ENCODE results near the gene ARHGEF2. TPM values are rescaled to one million over a fixed set of nuclear protein-coding genes. Genes with fewer than 3 reads are reported as not detected.
"Not testable (repeated sequence)": the region's sequence is repeated elsewhere in the genome, so short reads cannot be mapped to it uniquely, and the experiment has no call there.

Gene ARHGEF2
- total RNA-seq, 1 experiment from 2014 or later = 96.1 TPM

GRCh38 chr1:155934936-155935590 lies 43.3 kb downstream of the ARHGEF2 start:
- in situ Hi-C loops (cut with HindIII; ENCODE audit: low pct_unique_long_range_greater_than_20kb, low sequenced_read_pairs) = no loop called here
- no peak for DNase-seq (ENCODE audit: low read depth, low spot score)

GRCh38 chr1:155934097-155934935 lies 44.0 kb downstream of the ARHGEF2 start, which contains the start of gene KHDC4:
TSS of gene KHDC4 (minus strand) at chr1:155934413. CDS start at chr1:155934373, 40 bp downstream.
- peak; percentile 99 for DNase-seq (ENCODE audit: low read depth, low spot score)
- in situ Hi-C loops (cut with HindIII; ENCODE audit: low pct_unique_long_range_greater_than_20kb, low sequenced_read_pairs) = no loop called here

DNA sequence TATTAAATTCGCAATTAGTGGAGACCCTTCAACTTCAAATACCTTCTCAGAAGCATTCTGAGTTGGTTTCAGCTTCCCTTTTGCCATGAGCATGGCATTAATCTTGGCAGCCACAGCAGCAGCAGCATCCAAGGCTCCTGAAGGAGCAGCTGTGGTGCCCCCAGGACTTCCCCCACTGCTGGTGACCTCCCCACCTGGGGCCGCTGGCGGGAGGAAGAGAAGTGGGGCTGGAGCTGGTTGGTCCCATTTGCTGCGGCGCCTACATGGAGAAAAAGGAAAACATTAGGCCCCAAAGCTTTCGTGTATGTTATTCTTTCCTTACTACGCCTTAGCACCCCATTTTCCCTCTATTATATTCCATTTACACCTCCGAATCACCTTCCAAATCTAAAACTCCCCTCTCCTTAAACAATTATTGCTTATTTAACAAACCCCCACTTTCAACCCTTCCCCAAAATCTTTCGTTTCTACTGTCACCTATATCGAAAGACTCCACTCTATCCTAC lies 44.7 kb downstream of the ARHGEF2 start:
- no peak for DNase-seq (ENCODE audit: low read depth, low spot score)
- in situ Hi-C loops (cut with HindIII; ENCODE audit: low pct_unique_long_range_greater_than_20kb, low sequenced_read_pairs) = no loop called here

DNA sequence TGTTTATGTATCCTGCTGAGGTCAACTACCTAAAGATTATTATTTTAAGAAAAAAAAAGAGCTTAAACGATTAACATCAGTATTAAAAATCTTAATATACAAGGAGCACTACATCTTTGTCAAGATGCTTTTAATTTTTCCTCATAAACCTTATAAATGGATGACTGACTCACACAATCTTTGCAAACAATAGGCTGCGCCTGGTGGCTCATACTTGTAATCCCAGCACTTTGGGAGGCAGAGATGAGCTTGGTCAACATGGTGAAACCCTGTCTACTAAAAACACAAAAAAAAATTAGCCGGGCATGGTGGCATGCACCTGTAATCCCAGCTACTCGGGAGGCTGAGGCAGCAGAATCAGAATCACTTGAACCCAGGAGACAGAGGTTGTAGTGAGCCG lies 45.9 kb downstream of the ARHGEF2 start:
- in situ Hi-C loops (cut with HindIII; ENCODE audit: low pct_unique_long_range_greater_than_20kb, low sequenced_read_pairs) = no loop called here
- DNase-seq (ENCODE audit: low read depth, low spot score) = no peak

- DNase-seq (ENCODE audit: low read depth, low spot score) = no peak
- in situ Hi-C loops (cut with HindIII; ENCODE audit: low pct_unique_long_range_greater_than_20kb, low sequenced_read_pairs) = no loop called here
Observed at GRCh38 chr1:155932081-155932480, 46.3 kb downstream of the ARHGEF2 start.

DNA sequence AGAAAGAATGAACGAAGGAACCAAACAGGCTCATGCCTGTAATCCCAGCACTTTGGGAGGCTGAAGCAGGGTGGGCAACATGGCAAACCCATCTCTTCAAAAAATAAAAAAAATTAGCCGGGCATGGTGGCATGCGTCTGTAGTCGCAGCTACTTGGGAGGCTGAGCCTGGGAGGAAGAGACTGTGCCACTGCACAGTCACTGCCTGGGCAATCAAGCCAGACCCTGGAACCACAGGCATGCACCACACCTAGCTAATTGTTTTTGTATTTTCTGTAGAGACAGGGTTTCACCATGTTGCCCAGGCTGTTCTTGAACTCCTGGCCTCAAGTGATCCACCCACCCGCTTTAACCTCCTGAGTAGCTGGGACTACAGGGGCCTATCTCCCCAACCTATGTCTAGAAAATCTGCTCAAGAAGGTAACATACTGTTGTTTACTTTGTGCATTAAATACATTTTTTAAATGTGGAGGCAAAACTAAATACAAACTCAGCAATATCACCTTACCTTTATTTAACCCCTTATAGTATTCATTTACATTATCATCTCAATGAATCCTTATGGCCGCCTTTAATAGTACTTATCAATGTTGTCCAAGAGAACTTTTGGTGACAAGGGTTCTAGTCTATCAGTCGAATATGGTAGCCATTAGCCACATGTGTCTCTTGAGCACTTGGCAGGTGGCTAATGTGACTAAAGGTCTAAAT lies 46.9 kb downstream of the ARHGEF2 start:
- no peak for DNase-seq (ENCODE audit: low read depth, low spot score)

DNA sequence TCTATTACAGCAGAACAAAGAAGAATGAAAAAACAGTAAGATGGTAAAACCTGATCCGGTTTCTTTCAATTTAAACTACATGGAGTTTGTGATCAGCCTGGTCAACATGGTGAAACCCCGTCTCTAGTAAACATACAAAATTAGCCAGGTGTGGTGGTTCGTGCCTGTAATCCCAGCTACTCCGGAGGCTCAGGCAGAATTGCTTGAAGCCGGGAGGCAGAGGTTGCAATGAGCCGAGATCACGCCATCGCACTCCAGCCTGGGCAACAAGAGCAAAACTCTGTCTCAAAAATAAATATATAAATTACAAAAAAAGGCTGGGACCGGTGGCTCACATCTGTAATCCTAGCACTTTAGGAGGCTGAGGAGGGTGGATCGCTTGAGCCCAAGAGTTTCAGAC lies 47.6 kb downstream of the ARHGEF2 start:
- DNase-seq (ENCODE audit: low read depth, low spot score); in situ Hi-C loops (cut with HindIII; ENCODE audit: low pct_unique_long_range_greater_than_20kb, low sequenced_read_pairs): not testable (repeated sequence)

More for the DNA sequence above, 46.9 kb downstream of the ARHGEF2 start:
- in situ Hi-C loops (cut with HindIII; ENCODE audit: low pct_unique_long_range_greater_than_20kb, low sequenced_read_pairs) = no loop called here

GRCh38 chr1:155929057-155929456 lies 49.3 kb downstream of the ARHGEF2 start:
- no peak for DNase-seq (ENCODE audit: low read depth, low spot score)
- in situ Hi-C loops (cut with HindIII; ENCODE audit: low pct_unique_long_range_greater_than_20kb, low sequenced_read_pairs) = no loop called here

GRCh38 chr1:155925506-155925905 lies 52.8 kb downstream of the ARHGEF2 start:
- no peak for DNase-seq (ENCODE audit: low read depth, low spot score)
- in situ Hi-C loops (cut with HindIII; ENCODE audit: low pct_unique_long_range_greater_than_20kb, low sequenced_read_pairs) = no loop called here

DNA sequence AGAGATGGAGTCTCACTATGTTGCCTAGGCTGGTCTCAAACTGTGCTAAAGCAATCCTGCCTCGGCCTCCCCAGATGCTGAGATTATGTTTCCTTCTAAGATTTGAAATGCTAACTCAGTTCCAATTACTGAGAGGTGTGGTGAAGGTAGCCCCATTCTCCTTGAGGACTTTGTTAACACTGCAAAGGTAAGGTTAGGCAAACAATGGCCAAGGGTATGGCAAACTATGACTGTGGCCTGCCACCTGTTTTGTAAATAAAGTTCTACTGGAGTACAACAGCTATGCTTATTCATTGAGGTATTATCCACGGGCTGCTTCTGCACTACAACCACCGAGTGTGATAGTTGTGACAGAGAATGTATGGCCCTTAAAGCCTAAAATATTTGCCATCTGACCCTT lies 57.6 kb downstream of the ARHGEF2 start:
- in situ Hi-C loops (cut with HindIII; ENCODE audit: low pct_unique_long_range_greater_than_20kb, low sequenced_read_pairs) = no loop called here
- no peak for DNase-seq (ENCODE audit: low read depth, low spot score)

- DNase-seq (ENCODE audit: low read depth, low spot score) = no peak
- in situ Hi-C loops (cut with HindIII; ENCODE audit: low pct_unique_long_range_greater_than_20kb, low sequenced_read_pairs) = no loop called here
Observed at GRCh38 chr1:155919801-155920200, 58.5 kb downstream of the ARHGEF2 start.

DNA sequence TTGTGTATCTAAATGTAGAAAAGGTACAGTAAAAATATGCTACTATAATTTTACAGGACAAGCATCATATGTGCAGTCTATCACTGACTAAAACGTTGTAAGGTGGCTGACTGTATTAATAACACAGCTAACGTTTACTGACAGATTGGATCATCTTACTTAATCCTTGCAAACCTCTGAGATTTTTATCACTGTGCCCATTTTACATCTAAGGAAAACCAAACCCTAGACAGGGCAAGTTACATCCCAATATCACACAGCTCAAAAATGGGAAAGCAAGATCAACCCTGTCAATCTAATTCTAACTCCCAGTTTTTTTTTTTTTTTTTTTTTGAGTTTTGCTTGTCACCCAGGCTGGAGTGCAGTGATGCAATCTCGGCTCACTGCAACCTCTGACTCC lies 59.7 kb downstream of the ARHGEF2 start:
- DNase-seq (ENCODE audit: low read depth, low spot score) = no peak
- in situ Hi-C loops (cut with HindIII; ENCODE audit: low pct_unique_long_range_greater_than_20kb, low sequenced_read_pairs) = no loop called here

- no peak for DNase-seq (ENCODE audit: low read depth, low spot score)
- in situ Hi-C loops (cut with HindIII; ENCODE audit: low pct_unique_long_range_greater_than_20kb, low sequenced_read_pairs) = no loop called here
Observed at GRCh38 chr1:155913969-155914757, 64.2 kb downstream of the ARHGEF2 start.

DNA sequence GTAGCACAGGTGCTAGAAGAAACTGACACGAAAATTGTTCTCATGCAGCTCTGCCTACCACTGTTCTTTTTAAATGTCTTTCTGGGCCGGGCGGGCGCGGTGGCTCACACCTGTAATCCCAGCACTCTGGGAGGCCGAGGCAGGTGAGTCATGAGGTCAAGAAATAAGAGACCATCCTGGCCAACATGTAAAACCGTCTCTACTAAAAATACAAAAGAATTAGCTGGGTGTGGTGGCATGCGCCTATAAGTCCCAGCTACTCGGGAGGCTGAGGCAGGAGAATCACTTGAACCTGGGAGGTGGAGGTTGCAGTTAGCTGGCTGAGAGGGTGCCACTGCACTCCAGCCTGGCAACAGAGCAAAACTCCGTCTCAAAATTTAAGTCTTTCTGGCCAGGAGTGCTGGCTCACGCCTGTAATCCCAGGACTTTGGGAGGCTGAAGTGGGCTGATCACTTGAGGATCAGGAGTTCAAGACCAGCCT lies 66.3 kb downstream of the ARHGEF2 start:
- no peak for DNase-seq (ENCODE audit: low read depth, low spot score)

GRCh38 chr1:155911156-155912055 lies 66.9 kb downstream of the ARHGEF2 start, which contains the start of gene RIT1:
TSS of gene RIT1 (minus strand) at chr1:155911349. CDS start at chr1:155910761, 588 bp downstream.
- DNase-seq (ENCODE audit: low read depth, low spot score) = peak; percentile 76
- in situ Hi-C loops (cut with HindIII; ENCODE audit: low pct_unique_long_range_greater_than_20kb, low sequenced_read_pairs) = no loop called here

More for the DNA sequence above, 66.3 kb downstream of the ARHGEF2 start:
- in situ Hi-C loops (cut with HindIII; ENCODE audit: low pct_unique_long_range_greater_than_20kb, low sequenced_read_pairs) = no loop called here

- in situ Hi-C loops (cut with HindIII; ENCODE audit: low pct_unique_long_range_greater_than_20kb, low sequenced_read_pairs) = no loop called here
Observed at GRCh38 chr1:155910621-155911121, 67.7 kb downstream of the ARHGEF2 start.

More at GRCh38 chr1:155910621-155911121, 67.7 kb downstream of the ARHGEF2 start:
- DNase-seq (ENCODE audit: low read depth, low spot score) = peak; percentile 26
